A549 (cell line): ENCODE measurements around the gene CFAP46. TPM values are rescaled to one million over a fixed set of nuclear protein-coding genes. Genes with fewer than 3 reads are reported as not detected.

ENCODE experiments used
- ATAC-seq, 2 experiments: fragments of 200-7000 bp in 1 of 2; fragments of >200 bp in 1 of 2; cut with Nextera tagmentation in 1 of 2; cut with Tn5 transposase in 1 of 2; 3 replicates each; pipeline versions ENCODE4 v1.8.0 to v1.9.1; 2018 to 2020; ENCODE audit warnings: mild to moderate bottlenecking in 1 of 2, moderate library complexity in 1 of 2
- CTCF ChIA-PET: fragments of 300-600 bp; sonication (Branson Sonifier 250); formaldehyde crosslinking; extraction: SDS; loops from one replicate; lab custom pipeline; 2021; ENCODE audit warnings: antibody characterized with exemption, inconsistent platforms; lab: Yijun Ruan, JAX
- POLR2A ChIA-PET: fragments of 350-600 bp; formaldehyde crosslinking; extraction: SDS; loops from one replicate; lab custom pipeline; 2021; ENCODE audit warnings: antibody characterized with exemption, inconsistent platforms; lab: Yijun Ruan, JAX
- DNase-seq, 2 experiments: peaks; one replicate each; pipeline versions ENCODE4 v3.0.0 to v3.0.0-alpha.2; 2011 to 2016; ENCODE audit warnings: low read depth in 1 of 2, low spot score in 1 of 2
- FAIRE-seq: peaks from 2 replicates; lab custom pipeline; 2011; peaks lifted over from hg19 to GRCh38; lab: Jason Lieb, UNC
- H3K27ac ChIP-seq, 2 experiments: fragments of >200 bp; sonication (Bioruptor Twin); formaldehyde crosslinking; 3 replicates each; pipeline ENCODE4 v1.5.1; 2016 to 2017
- H3K4me1 ChIP-seq: fragments of >200 bp; sonication (Bioruptor Twin); formaldehyde crosslinking; 3 replicates; pipeline ENCODE4 v1.6.1; 2016
- H3K4me2 ChIP-seq: fragments of >200 bp; sonication (Bioruptor Twin); formaldehyde crosslinking; 3 replicates; pipeline ENCODE4 v1.6.1; 2016
- H3K4me3 ChIP-seq: fragments of >200 bp; sonication (Bioruptor Twin); formaldehyde crosslinking; 3 replicates; pipeline ENCODE4 v1.5.1; 2016
- H3K9me3 ChIP-seq: fragments of >200 bp; sonication (Bioruptor Twin); formaldehyde crosslinking; 3 replicates; pipeline ENCODE4 v1.6.1; 2016
- BHLHE40 ChIP-seq: IDR thresholded peaks from 2 replicates; pipeline ENCODE4 v1.6.1; 2012; ENCODE audit warnings: low read depth, low read length, inconsistent platforms
- CBX2 ChIP-seq: fragments of 200-600 bp; sonication (generic); IDR thresholded peaks from 2 replicates; pipeline ENCODE4 v1.6.1; 2016; ENCODE audit warnings: low read depth, mild to moderate bottlenecking, borderline replicate concordance
- CEBPB ChIP-seq, 2 experiments: fragments of >200 bp in 1 of 2; sonication (Bioruptor Twin) in 1 of 2; formaldehyde crosslinking in 1 of 2; IDR thresholded peaks; 2 replicates each; pipeline ENCODE4 v1.6.1; 2012 to 2016
- CHD4 ChIP-seq: fragments of 200-600 bp; sonication (generic); IDR thresholded peaks from 2 replicates; pipeline ENCODE4 v1.6.1; 2016; ENCODE audit warnings: antibody characterized with exemption, mild to moderate bottlenecking, borderline replicate concordance
- CTCF ChIP-seq: fragments of >200 bp; sonication (Bioruptor Twin); formaldehyde crosslinking; IDR thresholded peaks from 3 replicates; pipeline ENCODE4 v1.5.1; 2016
- FOSB ChIP-seq: fragments of 250-450 bp; sonication (Bioruptor Pico); IDR thresholded peaks from 2 replicates; pipeline ENCODE4 v1.5.0; 2020; ENCODE audit warnings: mild to moderate bottlenecking, moderate library complexity
- HMGXB4 ChIP-seq: fragments of 250-450 bp; sonication (Bioruptor Pico); IDR thresholded peaks from 2 replicates; pipeline ENCODE4 v1.5.0; 2021; ENCODE audit warnings: mild to moderate bottlenecking, moderate library complexity, borderline replicate concordance
- HOXA7 ChIP-seq: fragments of 250-450 bp; sonication (Bioruptor Pico); IDR thresholded peaks from 2 replicates; pipeline ENCODE4 v1.5.0; 2020; ENCODE audit warnings: mild to moderate bottlenecking, moderate library complexity
- HOXB5 ChIP-seq: fragments of 250-450 bp; sonication (Bioruptor Pico); IDR thresholded peaks from 2 replicates; pipeline ENCODE4 v1.5.0; 2020; ENCODE audit warnings: mild to moderate bottlenecking, moderate library complexity
- JUNB ChIP-seq: fragments of >200 bp; sonication (Bioruptor Twin); formaldehyde crosslinking; IDR thresholded peaks from 2 replicates; pipeline ENCODE4 v1.6.1; 2016
- MAFK ChIP-seq: fragments of 450-650 bp; IDR thresholded peaks from 2 replicates; pipeline ENCODE4 v1.6.1; 2014; ENCODE audit not compliant: partially characterized antibody
- NR3C1 ChIP-seq: fragments of >200 bp; sonication (Bioruptor Twin); formaldehyde crosslinking; IDR thresholded peaks from 3 replicates; pipeline ENCODE4 v1.6.1; 2017
- POLR2A ChIP-seq: IDR thresholded peaks from 2 replicates; pipeline ENCODE4 v1.6.1; 2012; ENCODE audit warnings: mild to moderate bottlenecking, low read length
- POLR2AphosphoS2 ChIP-seq: conservative IDR thresholded peaks from 2 replicates; pipeline ENCODE4 v1.6.1; 2012; ENCODE audit warnings: low read length, improper control_type of control experiment, inconsistent platforms
- RAD21 ChIP-seq, 2 experiments: fragments of >200 bp in 1 of 2; sonication (Bioruptor Twin) in 1 of 2; formaldehyde crosslinking in 1 of 2; IDR thresholded peaks in 1 of 2; conservative IDR thresholded peaks in 1 of 2; 2 replicates in 1 of 2; 3 replicates in 1 of 2; pipeline ENCODE4 v1.6.1; 2012 to 2018; ENCODE audit warnings: inconsistent platforms in 1 of 2
- REST ChIP-seq: fragments of 200-600 bp; sonication (generic); IDR thresholded peaks from 2 replicates; pipeline ENCODE4 v1.6.1; 2016; ENCODE audit warnings: antibody characterized with exemption, mild to moderate bottlenecking, moderate library complexity
- RFX5 ChIP-seq: fragments of 450-650 bp; IDR thresholded peaks from 2 replicates; pipeline ENCODE4 v1.7.1; 2014; ENCODE audit warnings: antibody characterized with exemption, mild to moderate bottlenecking, moderate library complexity
- RNF2 ChIP-seq: fragments of 200-600 bp; sonication (generic); IDR thresholded peaks from 2 replicates; pipeline ENCODE4 v1.6.1; 2016; ENCODE audit warnings: low read depth, mild to moderate bottlenecking, antibody characterized with exemption, moderate library complexity, borderline replicate concordance
- TP53 ChIP-seq: fragments of 250-450 bp; sonication (Bioruptor Pico); IDR thresholded peaks from 2 replicates; pipeline ENCODE4 v1.5.0; 2021; ENCODE audit warnings: mild to moderate bottlenecking, moderate library complexity
- USF2 ChIP-seq: fragments of 450-650 bp; IDR thresholded peaks from 2 replicates; pipeline ENCODE4 v1.6.1; 2014; ENCODE audit warnings: antibody characterized with exemption
- ZC3H11A ChIP-seq: fragments of 450-650 bp; IDR thresholded peaks from 2 replicates; pipeline ENCODE4 v1.6.1; 2014; ENCODE audit warnings: antibody characterized with exemption, mild to moderate bottlenecking
- ZFP36 ChIP-seq: fragments of 450-650 bp; IDR thresholded peaks from 2 replicates; pipeline ENCODE4 v1.6.1; 2014; ENCODE audit warnings: borderline replicate concordance; ENCODE audit not compliant: partially characterized antibody
- ZSCAN20 ChIP-seq: fragments of 250-450 bp; sonication (Bioruptor Pico); IDR thresholded peaks from 2 replicates; pipeline ENCODE4 v1.8.0; 2022; ENCODE audit warnings: mild to moderate bottlenecking, moderate library complexity
- WGBS: methylation state at CpG from one replicate; pipeline ENCODE4 v1.1.6; 2017; ENCODE audit errors: missing lambda C conversion rate; 5-methylcytosine and 5-hydroxymethylcytosine counted together
- polyA plus RNA-seq, 4 experiments: library from polyadenylated mRNA; depleted of rRNA in 3 of 4; stranded (reverse); fragments of >200 nt; fragmentation: RNase III in 1 of 4; extraction: RNeasy Plus Mini Kit Qiagen cat#74134 plus additional on column Dnase treatment in 1 of 4; gene quantifications; 2 replicates in 3 of 4; 3 replicates in 1 of 4; pipeline ENCODE4 v1.2.3, GENCODE V29; 2011 to 2017

CFAP46 gene
- polyA plus RNA-seq, 2 of the 4 experiments (the other 2 are of a cell fraction), result 0.88 to 1.8 TPM

- Histone ChIP-seq H3K4me2 (no peak overlapping the region), H3K9me3 (no peaks in the 10 kb centered on the region), H3K4me3 (no peak overlapping the region), H3K4me1 (no peaks in the 10 kb centered on the region), H3K27ac (no peak overlapping the region)
- TF ChIP-seq ZSCAN20 (CRISPR knock-in tag) (no peak), POLR2AphosphoS2 (no peak), CHD4 (no peak), RNF2 (no peak), CTCF (no peak), CEBPB (IDR thresholded peaks at IDR 0.05) (no peak), TP53 (CRISPR knock-in tag) (no peak), BHLHE40 (no peak), POLR2A (no peak), RFX5 (no peak), FOSB (no peak), CBX2 (no peak), NR3C1 (no peak), ZC3H11A (no peak), REST (no peak), JUNB (no peak), HMGXB4 (CRISPR knock-in tag) (no peak)
- no peak for ATAC-seq
- CTCF ChIA-PET, result interaction anchor here (0.6 to 4.4 kb wide), 31 partner anchors 9 to 289 kb away, joined by 3 to 49 read pairs (median 4); no protein-coding TSS in a partner anchor
- DNase-seq, result no peak
- 53% methylated on average over 10 of the region's 15 CpGs for WGBS
- no peak for FAIRE-seq
- POLR2A ChIA-PET, result no interaction called here
These were observed 2.9 kb downstream of the CFAP46 start for GRCh38 chr10:132939378-132939955.

- CTCF ChIA-PET, result interaction anchor here (0.6 to 4.4 kb wide), 6 partner anchors 46 to 283 kb away, joined by 3 to 49 read pairs (median 5); no protein-coding TSS in a partner anchor
- WGBS, result 61% methylated on average over 20 of the region's 27 CpGs
- FAIRE-seq (no peak), ATAC-seq (peak; percentile 27 to 81; a peak in 3 of 6 replicates), DNase-seq (peak in 1 of 2 experiments; percentile 40)
- H3K4me1 ChIP-seq, result no peaks in the 10 kb centered on the region
- POLR2A ChIA-PET, result no interaction called here
- no peak overlapping the region for H3K27ac ChIP-seq
- H3K4me3 ChIP-seq, result no peak overlapping the region
- no peak overlapping the region for H3K4me2 ChIP-seq
- no peaks in the 10 kb centered on the region for H3K9me3 ChIP-seq
- TF ChIP-seq HOXA7 (CRISPR knock-in tag), result no peak
- TF ChIP-seq MAFK, result peak; percentile 56
- peak; percentile 34 to 43; a peak in 4 of 5 replicates for TF ChIP-seq RAD21 (conservative IDR thresholded peaks at IDR 0.05 in 1 of 2, IDR thresholded peaks at IDR 0.05 in 1 of 2)
- peak; percentile 82 for TF ChIP-seq ZFP36
- peak; percentile 41 for TF ChIP-seq CTCF
- no peak for TF ChIP-seq USF2
- no peak for TF ChIP-seq HOXB5 (CRISPR knock-in tag)
These were observed 3.7 kb downstream of the CFAP46 start for GRCh38 chr10:132938472-132939339.
